OCI-LY7 (cell line): ENCODE data around the gene ANO2. TPM values are rescaled to one million over a fixed set of nuclear protein-coding genes. Genes with fewer than 3 reads are reported as not detected.

Experiments
- BruUV-seq: library from RNA; stranded (reverse); fragments of 400-500 nt; replicated peaks from 2 replicates; lab custom pipeline; 2021; lab: Mats Ljungman, UMichigan
- CTCF ChIA-PET: fragments of 300-600 bp; sonication (Branson Sonifier 250); formaldehyde crosslinking; loops from one replicate; lab custom pipeline; 2022; ENCODE audit warnings: antibody characterized with exemption; ENCODE audit not compliant: unreplicated experiment; lab: Charles Lee
- POLR2A ChIA-PET: fragments of 300-600 bp; sonication (Branson Sonifier 250); formaldehyde crosslinking; loops from one replicate; lab custom pipeline; 2022; ENCODE audit warnings: antibody characterized with exemption; lab: Charles Lee
- DNase-seq: peaks from one replicate; pipeline ENCODE4 v3.0.0-alpha.2; 2015; ENCODE audit warnings: low spot score
- H2AFZ ChIP-seq: fragments of 200-600 bp; sonication (generic), shearing (Covaris generic); 2 replicates; pipeline ENCODE4 v1.6.1; 2014; ENCODE audit warnings: mild to moderate bottlenecking, antibody characterized with exemption, low read length, moderate library complexity
- H3K27ac ChIP-seq: fragments of 200-600 bp; sonication (generic); 2 replicates; pipeline ENCODE4 v1.5.1; 2014; ENCODE audit warnings: mixed run types, low read depth, mild to moderate bottlenecking, moderate library complexity, low read length, inconsistent platforms; ENCODE audit not compliant: poor library complexity, severe bottlenecking
- H3K36me3 ChIP-seq: fragments of 200-600 bp; sonication (generic); 2 replicates; pipeline ENCODE4 v1.6.1; 2014; ENCODE audit warnings: mild to moderate bottlenecking, antibody characterized with exemption, low read length, moderate library complexity, mixed read lengths; ENCODE audit not compliant: insufficient read depth
- H3K4me1 ChIP-seq: fragments of 200-600 bp; sonication (generic); 2 replicates; pipeline ENCODE4 v1.5.1; 2014; ENCODE audit warnings: mild to moderate bottlenecking, low read length; ENCODE audit not compliant: insufficient read depth, poor library complexity, severe bottlenecking
- H3K4me2 ChIP-seq: fragments of 200-600 bp; sonication (generic); 2 replicates; pipeline ENCODE4 v1.6.1; 2014; ENCODE audit warnings: mild to moderate bottlenecking, low read length
- H3K4me3 ChIP-seq: fragments of 200-600 bp; sonication (generic); 2 replicates; pipeline ENCODE4 v1.5.1; 2014; ENCODE audit warnings: mild to moderate bottlenecking, low read depth, low read length; ENCODE audit not compliant: poor library complexity, severe bottlenecking
- H3K79me2 ChIP-seq: fragments of 200-600 bp; sonication (generic); 2 replicates; pipeline ENCODE4 v1.6.1; 2016; ENCODE audit warnings: low read depth, mild to moderate bottlenecking, low read length, moderate library complexity, mixed read lengths; ENCODE audit not compliant: insufficient read depth
- H3K9me2 ChIP-seq: fragments of 200-600 bp; sonication (generic); 2 replicates; pipeline ENCODE4 v1.6.1; 2016; ENCODE audit warnings: mild to moderate bottlenecking, low read length, mixed read lengths; ENCODE audit not compliant: insufficient read depth
- H3K9me3 ChIP-seq: fragments of 200-600 bp; sonication (generic); 2 replicates; pipeline ENCODE4 v1.6.1; 2014; ENCODE audit warnings: mild to moderate bottlenecking, mixed run types, low read length, mixed read lengths
- H4K20me1 ChIP-seq: fragments of 200-600 bp; sonication (generic); 2 replicates; pipeline ENCODE4 v1.6.1; 2014; ENCODE audit warnings: mild to moderate bottlenecking, antibody characterized with exemption, low read length, moderate library complexity, mixed read lengths; ENCODE audit not compliant: insufficient read depth
- CTCF ChIP-seq: fragments of 200-600 bp; sonication (generic); conservative IDR thresholded peaks from 2 replicates; pipeline ENCODE4 v1.5.1; 2014; ENCODE audit warnings: mild to moderate bottlenecking, antibody characterized with exemption, low read length, moderate library complexity, mixed read lengths
- EZH2phosphoT487 ChIP-seq: fragments of 200-600 bp; sonication (generic); IDR thresholded peaks from 2 replicates; pipeline ENCODE4 v1.6.1; 2018; ENCODE audit warnings: low read depth, borderline replicate concordance, mild to moderate bottlenecking, mixed run types, antibody characterized with exemption, low read length, moderate library complexity, mixed read lengths
- intact Hi-C: fragments of 100-400 bp; cut with micrococcal nuclease; formaldehyde crosslinking; loops from one replicate; pipeline ENCODE4 v1.10.0; 2022; ENCODE audit not compliant: unreplicated experiment
- total RNA-seq, 2 experiments: library from RNA; depleted of rRNA in 1 of 2; stranded (reverse); fragments of >200 nt in 1 of 2; shearing (Covaris generic) in 1 of 2; gene quantifications; 2 replicates each; pipeline ENCODE4 v1.2.3, GENCODE V29; 2014 to 2022

Gene ANO2
- total RNA-seq, 2 experiments from 2014 or later, result not detected

GRCh38 chr12:5577741-5578140 lies 367.3 kb downstream of the ANO2 start:
- no peak overlapping the region for H3K4me2 ChIP-seq
- H3K4me3 ChIP-seq, result no peak overlapping the region
- no peak for TF ChIP-seq CTCF
- no peak for TF ChIP-seq EZH2phosphoT487
- POLR2A ChIA-PET, result no interaction called here
- no peak overlapping the region for H2AFZ ChIP-seq
- no peak for DNase-seq
- no peaks in the 10 kb centered on the region for H3K79me2 ChIP-seq
- no peaks in the 10 kb centered on the region for H4K20me1 ChIP-seq
- no TSS peak for BruUV-seq
- no peaks in the 10 kb centered on the region for H3K9me2 ChIP-seq
- H3K9me3 ChIP-seq, result no peaks in the 10 kb centered on the region
- no peaks in the 10 kb centered on the region for H3K36me3 ChIP-seq
- intact Hi-C loops, result no loop called here
- H3K27ac ChIP-seq, result no peak overlapping the region
- CTCF ChIA-PET, result no interaction called here
- no peaks in the 10 kb centered on the region for H3K4me1 ChIP-seq

- no peak overlapping the region for H3K27ac ChIP-seq
- H3K9me3 ChIP-seq, result no peaks in the 10 kb centered on the region
- no peak overlapping the region for H3K4me3 ChIP-seq
- no peaks in the 10 kb centered on the region for H4K20me1 ChIP-seq
- intact Hi-C loops, result no loop called here
- H3K36me3 ChIP-seq, result no peaks in the 10 kb centered on the region
- H3K4me1 ChIP-seq, result no peaks in the 10 kb centered on the region
- no peaks in the 10 kb centered on the region for H3K79me2 ChIP-seq
- POLR2A ChIA-PET, result no interaction called here
- TF ChIP-seq CTCF (no peak), EZH2phosphoT487 (no peak)
- no peak for DNase-seq
- H3K4me2 ChIP-seq, result no peak overlapping the region
- CTCF ChIA-PET, result no interaction called here
- no TSS peak for BruUV-seq
- H2AFZ ChIP-seq, result no peak overlapping the region
- H3K9me2 ChIP-seq, result no peaks in the 10 kb centered on the region
Measured at GRCh38 chr12:5577211-5577612, 367.8 kb downstream of the ANO2 start.

- no TSS peak for BruUV-seq
- no peaks in the 10 kb centered on the region for H3K4me1 ChIP-seq
- no peak overlapping the region for H3K4me3 ChIP-seq
- no peak overlapping the region for H2AFZ ChIP-seq
- H3K4me2 ChIP-seq, result no peak overlapping the region
- no peaks in the 10 kb centered on the region for H3K9me2 ChIP-seq
- TF ChIP-seq EZH2phosphoT487 (no peak), CTCF (no peak)
- no peak overlapping the region for H3K27ac ChIP-seq
- H3K36me3 ChIP-seq, result no peaks in the 10 kb centered on the region
- intact Hi-C loops, result no loop called here
- POLR2A ChIA-PET, result no interaction called here
- H4K20me1 ChIP-seq, result no peaks in the 10 kb centered on the region
- no peak for DNase-seq
- CTCF ChIA-PET, result no interaction called here
- no peaks in the 10 kb centered on the region for H3K79me2 ChIP-seq
- H3K9me3 ChIP-seq, result no peaks in the 10 kb centered on the region
Measured at GRCh38 chr12:5575987-5576386, 369.1 kb downstream of the ANO2 start.
